GM12872 (cell line): Measurements from ENCODE around the gene PPM1F.

Experiments
- CTCF ChIP-seq: IDR thresholded peaks from 3 replicates; pipeline ENCODE4 v1.5.1; 2011; ENCODE audit warnings: low read depth, mild to moderate bottlenecking, low read length, moderate library complexity; ENCODE audit not compliant: insufficient read depth

Gene PPM1F

GRCh38 chr22:21927174-21927823 lies 25.3 kb downstream of the PPM1F start:
- TF ChIP-seq CTCF: no peak

GRCh38 chr22:21926728-21927127 lies 25.9 kb downstream of the PPM1F start:
- TF ChIP-seq CTCF: no peak

- TF ChIP-seq CTCF: no peak
Measured at GRCh38 chr22:21923163-21923561, 29.5 kb downstream of the PPM1F start.

- no peak for TF ChIP-seq CTCF
Measured at GRCh38 chr22:21922370-21923162, 30.1 kb downstream of the PPM1F start.

- no peak for TF ChIP-seq CTCF
Measured at GRCh38 chr22:21921729-21922128, 30.9 kb downstream of the PPM1F start.

GRCh38 chr22:21921184-21921721 lies 31.4 kb downstream of the PPM1F start:
- TF ChIP-seq CTCF: no peak

- TF ChIP-seq CTCF: no peak
Measured at GRCh38 chr22:21920341-21921183, 32.1 kb downstream of the PPM1F start.
